ENCODE measurements around the gene GMCL1.

Gene GMCL1

DNA sequence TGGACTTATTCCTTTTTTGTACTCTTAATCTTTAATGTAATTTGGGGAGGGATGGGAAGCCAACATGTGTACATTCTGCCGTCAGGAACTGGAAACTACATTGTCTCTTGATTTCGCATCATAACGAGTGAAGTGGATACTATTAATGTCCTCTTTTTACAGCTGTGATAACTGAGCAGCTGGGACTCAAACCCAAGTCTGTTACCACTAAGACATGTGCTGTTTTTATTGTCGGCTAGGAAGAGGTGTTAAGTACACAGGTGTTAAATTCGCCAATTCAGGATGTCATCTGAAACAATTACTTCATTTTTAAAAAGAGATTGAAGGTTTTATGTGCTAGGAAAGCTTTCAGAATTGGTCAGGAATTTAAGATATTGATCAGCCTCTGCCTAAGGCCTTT lies 6.9 kb downstream of the GMCL1 start:
- Histone ChIP-seq H3K4me3 (ENCODE audit: low read length, poor library complexity, severe bottlenecking) (peak overlapping the region; percentile 76), H3K4me2 (ENCODE audit: low read depth, low read length, poor library complexity, severe bottlenecking) (peak overlapping the region; percentile 81), H3K9ac (ENCODE audit: low read depth, low read length, poor library complexity, severe bottlenecking) (peak overlapping the region; percentile 57), H3K36me3 (ENCODE audit: insufficient read depth, low read length) (peaks cover 24% of the 10 kb centered on the region), H4K20me1 (ENCODE audit: insufficient read depth, low read length, poor library complexity, severe bottlenecking) (peaks cover 69% of the 10 kb centered on the region), H3K9me3 (ENCODE audit: insufficient read depth, low read depth, low read length) (no peaks in the 10 kb centered on the region), H3K4me1 (ENCODE audit: insufficient read depth, low read length, poor library complexity, severe bottlenecking) (peaks cover 54% of the 10 kb centered on the region), H2AFZ (ENCODE audit: low read length) (no peak overlapping the region), H3K9me2 (replicated peaks; ENCODE audit: low read depth, low read length) (no peaks in the 10 kb centered on the region), H3K27me3 (ENCODE audit: insufficient read depth, low read length, poor library complexity, severe bottlenecking) (no peaks in the 10 kb centered on the region), H3K79me2 (ENCODE audit: insufficient read depth, low read length) (peaks cover 69% of the 10 kb centered on the region), H3F3A (ENCODE audit: low read depth) (no peaks in the 10 kb centered on the region; the same call in 1 of the 2 replicates)
- no peak for TF ChIP-seq EZH2phosphoT487 (IDR thresholded peaks at IDR 0.05; ENCODE audit: borderline replicate concordance)
- TF ChIP-seq, protein P1, sequence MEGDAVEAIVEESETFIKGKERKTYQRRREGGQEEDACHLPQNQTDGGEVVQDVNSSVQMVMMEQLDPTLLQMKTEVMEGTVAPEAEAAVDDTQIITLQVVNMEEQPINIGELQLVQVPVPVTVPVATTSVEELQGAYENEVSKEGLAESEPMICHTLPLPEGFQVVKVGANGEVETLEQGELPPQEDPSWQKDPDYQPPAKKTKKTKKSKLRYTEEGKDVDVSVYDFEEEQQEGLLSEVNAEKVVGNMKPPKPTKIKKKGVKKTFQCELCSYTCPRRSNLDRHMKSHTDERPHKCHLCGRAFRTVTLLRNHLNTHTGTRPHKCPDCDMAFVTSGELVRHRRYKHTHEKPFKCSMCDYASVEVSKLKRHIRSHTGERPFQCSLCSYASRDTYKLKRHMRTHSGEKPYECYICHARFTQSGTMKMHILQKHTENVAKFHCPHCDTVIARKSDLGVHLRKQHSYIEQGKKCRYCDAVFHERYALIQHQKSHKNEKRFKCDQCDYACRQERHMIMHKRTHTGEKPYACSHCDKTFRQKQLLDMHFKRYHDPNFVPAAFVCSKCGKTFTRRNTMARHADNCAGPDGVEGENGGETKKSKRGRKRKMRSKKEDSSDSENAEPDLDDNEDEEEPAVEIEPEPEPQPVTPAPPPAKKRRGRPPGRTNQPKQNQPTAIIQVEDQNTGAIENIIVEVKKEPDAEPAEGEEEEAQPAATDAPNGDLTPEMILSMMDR (conservative IDR thresholded peaks at IDR 0.05; ENCODE audit: low read length) = no peak

DNA sequence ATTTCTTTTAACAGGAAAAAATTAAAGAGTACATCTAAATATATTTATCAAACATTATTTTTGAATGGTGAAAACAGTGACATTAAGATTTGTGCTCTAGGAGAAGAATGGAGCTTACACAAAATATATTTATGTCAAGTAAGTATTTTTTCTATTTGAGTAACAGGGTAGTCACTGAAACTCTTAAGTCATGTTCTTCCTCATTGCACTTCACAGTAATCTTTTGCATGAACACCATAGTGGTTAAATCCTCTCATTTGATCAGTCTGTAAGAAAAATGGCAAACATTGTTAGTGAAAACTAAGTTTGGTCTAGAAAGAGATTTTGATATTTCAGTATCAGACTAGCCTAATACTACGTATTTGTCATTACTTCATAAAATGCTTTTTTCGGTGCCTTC lies 8.1 kb downstream of the GMCL1 start:
- Histone ChIP-seq H3F3A (ENCODE audit: low read depth) (no peaks in the 10 kb centered on the region; the same call in 1 of the 2 replicates), H3K9me3 (ENCODE audit: insufficient read depth, low read depth, low read length) (no peaks in the 10 kb centered on the region), H3K9me2 (replicated peaks; ENCODE audit: low read depth, low read length) (no peaks in the 10 kb centered on the region), H3K4me3 (ENCODE audit: low read length, poor library complexity, severe bottlenecking) (peak overlapping the region; percentile 76), H3K36me3 (ENCODE audit: insufficient read depth, low read length) (peaks cover 31% of the 10 kb centered on the region), H3K4me1 (ENCODE audit: insufficient read depth, low read length, poor library complexity, severe bottlenecking) (peaks cover 45% of the 10 kb centered on the region), H3K4me2 (ENCODE audit: low read depth, low read length, poor library complexity, severe bottlenecking) (peak overlapping the region; percentile 81), H2AFZ (ENCODE audit: low read length) (no peak overlapping the region), H3K27me3 (ENCODE audit: insufficient read depth, low read length, poor library complexity, severe bottlenecking) (no peaks in the 10 kb centered on the region), H3K9ac (ENCODE audit: low read depth, low read length, poor library complexity, severe bottlenecking) (peak overlapping the region; percentile 17), H4K20me1 (ENCODE audit: insufficient read depth, low read length, poor library complexity, severe bottlenecking) (peaks cover 57% of the 10 kb centered on the region), H3K79me2 (ENCODE audit: insufficient read depth, low read length) (peaks cover 56% of the 10 kb centered on the region)
- TF ChIP-seq, protein P1 (conservative IDR thresholded peaks at IDR 0.05; ENCODE audit: low read length) = no peak
- no peak for TF ChIP-seq EZH2phosphoT487 (IDR thresholded peaks at IDR 0.05; ENCODE audit: borderline replicate concordance)

DNA sequence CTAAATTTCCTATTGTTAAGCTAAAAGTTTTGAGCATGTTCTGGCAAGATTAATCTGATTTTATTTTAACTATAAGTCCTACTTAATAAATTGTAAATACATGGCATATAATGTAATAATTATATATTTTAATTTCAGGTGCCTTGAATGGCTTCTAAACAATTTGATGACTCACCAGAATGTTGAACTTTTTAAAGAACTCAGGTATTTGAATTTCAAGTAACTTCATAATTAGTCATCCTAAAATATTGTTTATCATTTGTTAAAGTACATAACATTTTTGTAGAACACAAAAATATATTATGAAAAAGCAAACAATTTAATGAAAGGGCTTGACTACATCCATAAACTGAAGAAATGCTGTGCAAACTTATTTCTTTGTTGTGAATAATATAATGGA lies 14.5 kb downstream of the GMCL1 start:
- Histone ChIP-seq H3K36me3 (ENCODE audit: insufficient read depth, low read length) (peaks cover 71% of the 10 kb centered on the region), H3K27me3 (ENCODE audit: insufficient read depth, low read length, poor library complexity, severe bottlenecking) (no peaks in the 10 kb centered on the region), H2AFZ (ENCODE audit: low read length) (no peak overlapping the region), H3K9me3 (ENCODE audit: insufficient read depth, low read depth, low read length) (no peaks in the 10 kb centered on the region), H3K9me2 (replicated peaks; ENCODE audit: low read depth, low read length) (no peaks in the 10 kb centered on the region), H4K20me1 (ENCODE audit: insufficient read depth, low read length, poor library complexity, severe bottlenecking) (peaks cover under 1% of the 10 kb centered on the region), H3K4me1 (ENCODE audit: insufficient read depth, low read length, poor library complexity, severe bottlenecking) (no peaks in the 10 kb centered on the region), H3K4me2 (ENCODE audit: low read depth, low read length, poor library complexity, severe bottlenecking) (no peak overlapping the region), H3K9ac (ENCODE audit: low read depth, low read length, poor library complexity, severe bottlenecking) (no peak overlapping the region), H3K79me2 (ENCODE audit: insufficient read depth, low read length) (no peaks in the 10 kb centered on the region), H3F3A (ENCODE audit: low read depth) (no peaks in the 10 kb centered on the region), H3K4me3 (ENCODE audit: low read length, poor library complexity, severe bottlenecking) (no peak overlapping the region)
- TF ChIP-seq, protein P1 (conservative IDR thresholded peaks at IDR 0.05; ENCODE audit: low read length) = no peak
- no peak for TF ChIP-seq EZH2phosphoT487 (IDR thresholded peaks at IDR 0.05; ENCODE audit: borderline replicate concordance)
